SW 1271 (cell line): ENCODE results near the gene SEMA3D.
"Not testable (repeated sequence)": the region's sequence is repeated elsewhere in the genome, so short reads cannot be mapped to it uniquely, and the experiment has no call there.

Experiments used
- DNase-seq, 2 experiments: peaks; one replicate each; lab custom pipeline; 2025; lab: John Stamatoyannopoulos, UW

The SEMA3D gene

DNA sequence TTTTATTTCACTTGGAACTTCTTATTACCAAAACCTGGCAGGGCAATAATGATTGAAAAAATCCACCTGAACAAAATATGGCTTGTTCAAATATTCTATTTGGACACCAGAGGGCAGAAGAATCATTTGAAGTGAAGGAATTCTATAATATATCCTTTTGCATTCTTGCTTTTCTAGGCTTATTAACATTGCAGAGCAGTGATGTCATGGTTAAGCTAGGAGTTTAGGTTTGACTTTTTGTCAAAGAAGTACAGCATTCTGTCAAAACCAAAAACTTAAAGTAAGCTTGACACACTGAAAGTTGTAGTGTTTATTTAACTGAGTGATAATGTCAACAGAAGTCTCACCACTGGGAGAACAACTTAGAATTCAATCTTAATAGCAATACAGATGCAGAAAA, 156.0 kb downstream of the SEMA3D start:
- DNase-seq = peak; percentile 14 to 56

DNA sequence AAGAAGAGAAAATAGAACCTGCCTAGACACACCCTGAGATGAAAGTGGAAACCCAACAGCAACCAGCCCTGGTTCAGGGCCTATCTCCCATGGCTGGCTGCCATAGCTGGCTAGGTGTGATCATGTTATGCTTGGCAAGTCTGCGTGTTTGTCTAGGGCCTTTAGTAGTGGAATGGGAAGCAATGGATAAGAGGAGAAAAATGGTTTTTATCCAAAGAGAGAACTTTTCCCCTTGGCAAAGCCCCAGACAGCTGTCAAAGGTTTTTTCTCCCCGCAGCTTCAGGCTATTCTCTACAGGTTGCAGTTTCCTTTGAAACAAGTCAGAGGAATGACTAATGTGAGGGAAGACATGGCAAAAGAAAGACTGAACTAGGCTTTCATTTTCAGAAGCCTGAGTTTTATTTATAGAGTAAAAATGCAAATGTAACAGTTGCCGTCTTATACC, 161.5 kb downstream of the SEMA3D start:
- no peak for DNase-seq

DNA sequence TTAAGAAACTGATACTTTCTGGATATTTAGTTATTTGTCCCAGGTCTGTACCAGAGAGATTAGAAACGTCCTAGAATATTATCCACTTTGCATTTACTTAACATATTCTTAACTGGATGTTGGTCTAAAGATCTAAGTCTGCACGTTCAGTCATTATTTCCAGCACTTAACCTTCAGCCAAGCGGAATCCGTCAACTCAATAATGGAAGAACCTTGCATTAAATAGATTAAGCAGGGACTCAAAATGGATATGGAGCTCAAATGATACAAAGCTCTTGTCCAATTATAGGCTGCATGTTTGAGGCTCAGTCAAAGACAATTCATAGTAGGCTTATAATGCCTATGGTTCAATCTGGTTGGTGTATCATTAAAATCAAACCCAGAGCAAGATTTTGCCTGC, 162.9 kb downstream of the SEMA3D start:
- DNase-seq = no peak

DNA sequence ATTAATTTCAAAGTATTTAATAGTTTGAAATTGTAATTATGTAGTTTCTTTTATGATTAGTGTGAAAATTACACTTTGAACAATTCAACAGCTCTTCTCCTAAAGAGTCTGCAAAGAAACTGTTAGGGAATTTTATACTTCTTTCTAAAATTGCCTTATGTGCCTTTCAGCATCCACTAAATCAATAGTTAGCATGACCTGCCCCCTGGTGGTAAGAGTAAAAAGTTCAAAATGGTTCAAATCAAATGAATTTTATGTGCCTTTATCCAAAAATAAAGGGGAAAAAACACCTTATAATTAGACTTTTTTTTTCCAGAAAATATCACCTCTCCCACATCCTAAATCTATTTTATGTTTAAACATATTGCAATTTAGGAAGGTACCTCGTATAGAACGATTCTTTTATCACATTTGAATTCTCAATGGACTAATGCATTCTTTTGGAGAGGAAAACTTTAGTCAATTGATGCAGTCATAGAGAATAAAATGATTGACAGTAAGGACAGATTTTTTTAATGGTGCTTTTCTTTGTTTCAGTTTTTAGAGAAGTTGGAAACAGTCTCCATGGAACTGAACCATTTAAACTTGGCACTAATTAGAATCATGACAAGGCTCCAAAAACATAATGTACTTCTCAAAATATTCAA, 163.7 kb downstream of the SEMA3D start:
- peak; percentile 38 to 42 for DNase-seq

DNA sequence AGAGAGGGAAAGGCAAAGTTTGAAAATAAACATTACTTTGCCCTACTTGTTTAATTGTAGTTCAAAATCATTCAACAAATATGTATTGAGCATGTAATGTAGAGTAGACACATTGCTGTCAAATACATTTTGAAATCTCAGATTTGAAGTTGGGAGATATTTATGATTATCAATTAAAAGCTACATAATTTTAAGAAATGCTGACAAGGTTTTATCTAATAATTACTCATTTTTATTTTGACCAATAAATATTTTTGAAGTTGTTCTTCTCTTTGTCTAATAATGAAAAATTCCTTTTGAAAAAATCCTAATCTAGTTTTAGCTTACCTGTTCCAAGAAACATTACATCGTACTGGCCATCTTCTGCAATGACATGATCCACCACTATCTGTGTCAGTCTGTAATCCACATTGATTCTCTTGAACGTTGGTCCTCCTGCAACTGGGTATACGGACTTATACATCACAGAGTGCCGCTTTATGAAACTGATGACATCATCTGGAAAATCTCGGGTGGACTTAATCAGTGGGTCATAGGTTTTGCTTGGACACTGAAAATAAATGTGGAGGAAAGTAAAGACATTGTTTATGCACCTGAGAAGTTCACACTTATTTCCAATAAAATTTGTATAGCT, 164.7 kb downstream of the SEMA3D start:
- DNase-seq = no peak

DNA sequence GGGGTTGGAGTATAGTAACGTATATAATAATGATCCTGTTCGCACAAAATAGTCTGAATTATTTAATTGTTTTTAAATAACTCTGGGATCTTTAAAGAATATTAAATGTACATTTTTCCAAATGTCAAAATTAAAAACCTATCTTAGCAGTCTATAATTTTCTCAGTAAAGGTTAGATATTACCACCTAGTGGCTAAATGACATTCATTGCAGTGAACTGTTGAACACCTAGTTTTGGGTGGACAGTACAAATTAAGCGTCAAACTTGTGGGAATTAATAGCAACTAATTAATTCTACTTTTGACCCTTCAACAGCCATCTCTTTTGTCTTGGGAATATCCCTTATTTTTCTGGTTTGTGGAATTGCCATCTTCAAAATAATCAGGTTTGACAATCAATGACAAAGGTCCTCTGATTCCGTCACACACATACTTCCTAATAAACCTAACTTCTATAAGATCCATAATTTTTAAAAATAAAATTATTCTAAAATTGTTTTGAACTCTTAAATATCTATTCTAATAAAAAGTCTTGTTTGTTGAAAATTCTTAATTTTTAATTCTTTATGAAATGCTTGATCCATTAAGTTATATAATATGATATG, 165.7 kb downstream of the SEMA3D start:
- DNase-seq = peak in 1 of 2 experiments; percentile 35

DNA sequence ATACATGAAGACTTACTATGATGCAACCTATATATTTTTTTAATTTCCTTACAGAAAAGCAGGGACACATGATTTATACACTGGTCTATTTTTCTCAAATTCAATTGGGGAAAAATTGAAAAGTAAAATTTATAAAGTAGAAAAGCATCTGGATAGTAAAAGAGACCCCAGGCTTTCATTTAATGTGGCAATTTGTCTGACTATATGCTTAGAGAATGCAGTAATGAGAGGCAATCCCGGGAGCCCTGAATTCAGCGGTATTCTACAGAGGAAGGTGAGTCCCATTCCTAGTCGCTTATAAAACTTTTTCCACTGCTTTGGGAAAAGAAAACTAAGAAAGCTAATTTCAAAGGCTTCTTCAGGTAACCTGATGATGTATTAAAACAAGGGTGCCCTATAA, 167.1 kb downstream of the SEMA3D start:
- no peak for DNase-seq

DNA sequence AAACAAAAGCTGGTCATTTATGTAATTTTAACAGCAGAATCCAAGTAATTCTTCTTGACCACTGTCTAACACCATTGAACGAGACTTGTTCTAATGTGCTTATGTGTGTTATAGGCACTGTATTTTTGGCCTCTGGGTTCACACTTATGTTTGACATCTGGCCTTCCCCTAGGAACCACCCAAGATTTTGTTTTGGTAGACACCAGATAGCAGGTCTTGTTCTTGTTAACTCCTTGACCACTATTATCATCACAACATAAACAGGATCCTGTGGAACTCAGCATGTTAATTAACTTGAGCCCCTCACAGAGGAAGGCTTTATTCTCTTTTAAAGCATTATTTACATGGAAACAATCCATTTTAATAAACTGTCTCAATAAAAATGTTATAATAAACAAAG, 167.7 kb downstream of the SEMA3D start:
- DNase-seq = no peak

DNA sequence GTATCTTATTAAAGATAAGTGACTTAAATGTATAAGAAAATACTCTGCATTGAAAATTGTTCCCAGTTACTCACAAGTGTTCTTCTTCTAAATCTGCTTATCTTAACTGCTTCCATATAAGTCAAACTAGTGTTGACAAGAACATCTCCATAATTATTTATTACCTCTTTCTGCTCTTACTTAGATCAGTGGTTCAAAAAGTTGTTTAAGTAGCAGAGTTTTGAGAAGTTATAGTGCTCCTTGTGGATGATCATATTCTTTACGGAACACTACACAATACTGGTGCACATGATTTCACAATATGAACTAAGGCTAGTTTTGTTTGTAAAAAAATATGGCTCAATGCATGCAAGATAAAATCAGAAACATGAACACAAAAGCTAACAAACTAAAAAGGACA, 168.4 kb downstream of the SEMA3D start:
- DNase-seq = no peak

DNA sequence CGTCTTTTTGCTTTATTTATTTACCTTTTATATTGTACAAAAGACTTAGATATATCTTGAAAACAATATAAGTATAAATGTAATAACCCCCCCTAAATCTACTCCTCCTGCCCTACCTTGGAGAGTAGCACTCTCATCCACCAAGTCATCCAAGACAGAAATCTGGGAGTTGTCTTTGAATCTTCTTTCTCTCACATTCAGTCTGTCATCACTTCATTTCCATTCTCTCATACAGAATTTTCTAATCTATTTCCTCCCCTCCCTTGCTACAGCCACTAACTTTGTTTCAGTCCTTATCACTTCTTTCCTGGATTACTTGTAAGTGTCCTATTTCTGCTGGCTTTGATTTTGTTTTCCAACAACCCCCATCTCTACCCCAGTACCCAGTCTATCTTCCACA, 170.6 kb downstream of the SEMA3D start:
- DNase-seq = no peak

DNA sequence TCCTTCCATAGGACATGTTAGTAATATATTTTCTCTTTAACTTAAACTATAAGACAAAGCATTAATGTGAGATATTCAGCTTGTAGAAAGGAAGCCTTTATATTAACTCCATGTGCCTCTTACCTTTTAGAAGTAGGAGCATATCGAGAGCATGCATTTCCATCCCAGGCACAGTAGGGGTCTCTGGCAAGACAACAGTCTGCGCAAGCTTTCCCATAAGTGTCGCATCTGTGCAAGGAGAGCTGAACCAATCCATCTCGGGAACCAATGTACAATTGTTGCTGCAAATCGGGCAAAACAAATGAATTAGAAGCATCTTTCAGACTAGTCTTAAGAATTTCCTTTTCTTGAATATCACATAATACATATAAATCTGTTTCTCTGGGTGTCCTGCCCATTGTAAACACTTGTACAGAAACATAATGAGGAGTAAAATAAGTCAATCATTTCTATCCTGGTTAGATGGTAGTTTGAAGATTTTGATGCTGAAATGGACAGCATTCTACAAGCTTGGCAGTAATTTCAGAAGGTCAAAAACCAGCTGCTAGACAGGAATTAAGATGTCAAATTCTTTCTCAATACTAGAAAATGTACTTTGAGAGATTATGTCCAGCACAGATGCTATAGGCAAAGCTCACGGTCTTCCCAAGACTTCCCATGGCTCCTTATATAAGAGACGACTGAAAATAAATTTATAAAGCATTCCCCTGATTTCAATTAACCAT, 171.8 kb downstream of the SEMA3D start:
- DNase-seq = no peak

DNA sequence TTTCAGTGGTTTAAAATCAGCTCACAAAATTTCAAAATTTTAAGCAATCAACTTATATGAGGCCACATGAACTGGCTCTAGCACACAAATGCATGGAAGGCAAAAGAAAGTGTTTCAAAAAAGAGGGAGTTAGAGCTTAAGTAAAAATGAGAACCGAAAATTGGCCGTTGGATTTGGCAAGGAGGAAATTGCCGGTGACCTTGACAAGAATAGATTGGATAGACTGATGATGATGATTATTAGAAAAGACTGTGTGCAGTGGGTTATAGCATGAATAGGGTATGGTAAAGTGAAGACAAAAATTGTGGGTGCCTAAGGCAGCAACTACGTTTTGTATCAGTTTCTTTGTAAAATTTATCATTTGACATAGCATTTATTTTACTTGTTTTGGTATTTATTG, 175.7 kb downstream of the SEMA3D start:
- DNase-seq = no peak

DNA sequence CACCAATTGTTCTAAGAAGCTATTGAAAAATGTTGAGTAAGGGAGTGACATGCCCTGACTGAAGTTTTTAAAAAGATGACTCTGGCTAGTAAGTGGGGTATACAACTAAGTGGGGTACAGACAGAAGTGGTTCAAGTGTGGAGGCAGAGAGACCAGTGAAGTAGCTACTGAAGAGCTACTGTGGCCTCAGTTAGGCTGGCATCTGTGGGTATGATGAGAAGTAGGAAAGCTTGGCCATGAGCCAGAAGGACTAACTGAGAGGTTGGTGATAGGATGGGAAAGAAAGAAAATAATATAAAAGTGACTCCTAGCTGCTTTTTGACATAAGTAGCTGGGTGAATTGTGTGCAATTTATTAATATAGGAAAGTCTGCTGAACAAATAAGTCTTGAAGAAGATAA, 176.6 kb downstream of the SEMA3D start:
- DNase-seq = no peak

DNA sequence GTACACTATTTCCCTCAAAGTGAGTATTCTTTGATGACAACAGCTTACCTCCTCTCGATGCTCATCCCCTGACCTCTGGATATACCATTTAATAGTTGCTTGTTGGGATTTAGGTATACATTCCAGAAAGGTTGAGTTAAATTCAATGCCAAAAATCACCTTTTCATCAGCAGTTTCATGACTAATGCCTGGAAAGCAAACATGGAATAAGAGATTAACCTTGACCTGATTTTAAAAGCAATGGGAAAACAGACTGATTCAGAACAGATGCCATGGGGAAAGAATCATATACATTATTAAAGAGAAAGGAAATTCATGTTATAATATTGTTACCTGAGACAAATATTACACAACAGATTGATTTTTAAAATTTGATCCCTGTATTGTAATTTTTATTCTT, 180.1 kb downstream of the SEMA3D start:
- DNase-seq = no peak

DNA sequence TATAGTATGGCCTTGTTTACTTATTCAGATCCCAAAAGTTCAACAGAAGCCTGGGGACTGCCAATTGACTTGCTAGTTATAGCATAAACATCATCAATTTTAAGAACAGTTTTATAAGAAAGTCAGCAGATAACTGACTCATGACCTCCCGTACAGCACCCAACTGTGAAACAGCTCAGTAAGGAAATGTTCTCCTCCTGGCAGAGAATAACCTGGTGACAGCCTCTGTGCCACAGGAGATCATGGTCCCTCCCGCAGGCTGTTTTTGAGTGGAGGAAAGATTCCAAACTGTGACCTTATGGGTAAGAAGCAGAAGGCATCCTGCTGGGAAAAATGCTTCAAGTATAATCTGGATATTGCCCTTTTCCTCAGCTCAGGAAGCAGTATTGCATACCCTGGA, 182.5 kb downstream of the SEMA3D start:
- no peak for DNase-seq

DNA sequence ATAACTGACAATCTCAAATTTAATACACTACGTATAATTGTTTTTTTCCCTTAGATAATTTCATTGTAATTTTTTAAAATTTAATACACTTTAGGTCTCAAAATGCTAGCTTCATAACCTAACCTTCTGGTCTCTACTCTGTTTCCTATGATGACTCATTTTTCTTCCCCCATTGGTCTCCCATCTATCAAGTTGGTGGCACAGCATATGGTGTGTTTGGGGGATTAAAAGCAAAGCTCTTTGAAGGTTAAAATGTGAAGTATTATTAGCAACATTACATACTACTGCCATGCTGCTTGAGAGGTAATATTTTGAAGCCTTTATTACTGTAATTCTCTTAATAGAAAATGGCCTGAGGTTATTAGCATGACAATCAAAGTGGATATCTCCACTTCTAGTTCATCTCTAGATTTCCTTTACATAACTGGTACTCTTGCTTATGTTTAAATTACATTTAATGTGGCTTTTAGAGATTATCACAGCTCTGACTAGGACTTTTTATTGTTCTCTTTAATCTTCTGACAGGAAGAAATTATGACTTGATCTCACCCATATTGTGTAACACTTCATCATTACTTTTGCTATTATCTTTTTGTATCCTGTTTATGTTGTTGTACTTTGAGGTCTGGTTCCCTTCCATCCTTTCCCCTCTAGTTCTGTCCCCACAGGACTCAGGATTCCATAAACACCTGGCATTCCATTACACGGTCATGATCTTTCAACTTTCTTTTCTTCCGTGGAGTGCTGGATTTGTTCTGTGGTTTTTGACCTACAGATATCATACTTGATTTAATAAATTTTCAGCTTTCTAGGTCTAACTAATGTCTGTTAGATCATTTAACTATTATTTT, 185.1 kb downstream of the SEMA3D start:
- DNase-seq = no peak

DNA sequence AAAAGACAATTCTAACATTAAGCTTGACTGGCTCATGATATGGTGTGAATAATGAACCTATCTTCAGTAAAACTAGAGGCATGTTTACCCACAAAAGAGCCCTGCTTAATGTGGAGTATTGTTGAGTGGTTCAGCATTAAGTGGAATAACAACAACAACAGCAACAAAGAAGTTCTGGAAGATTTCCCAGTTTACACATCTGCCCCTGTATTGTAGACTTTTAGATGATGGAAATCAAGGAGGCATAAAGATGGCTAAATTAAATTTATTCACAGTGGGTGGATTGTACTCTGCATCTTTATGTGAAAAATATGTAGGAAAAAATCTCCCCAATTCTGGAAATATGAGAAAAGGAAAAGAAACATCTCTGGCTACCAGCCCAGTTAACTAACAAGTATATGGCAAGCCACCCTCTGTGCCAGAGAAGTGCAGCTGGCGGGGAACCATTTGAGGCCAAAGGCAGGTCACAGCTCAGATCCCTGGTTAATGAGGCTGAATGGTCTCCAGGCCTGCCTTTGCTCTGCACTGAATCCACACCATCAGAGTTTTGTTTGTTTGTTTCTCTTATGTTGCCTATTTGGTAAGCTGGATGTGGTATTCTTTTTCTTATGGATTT, 186.0 kb downstream of the SEMA3D start:
- no peak for DNase-seq

DNA sequence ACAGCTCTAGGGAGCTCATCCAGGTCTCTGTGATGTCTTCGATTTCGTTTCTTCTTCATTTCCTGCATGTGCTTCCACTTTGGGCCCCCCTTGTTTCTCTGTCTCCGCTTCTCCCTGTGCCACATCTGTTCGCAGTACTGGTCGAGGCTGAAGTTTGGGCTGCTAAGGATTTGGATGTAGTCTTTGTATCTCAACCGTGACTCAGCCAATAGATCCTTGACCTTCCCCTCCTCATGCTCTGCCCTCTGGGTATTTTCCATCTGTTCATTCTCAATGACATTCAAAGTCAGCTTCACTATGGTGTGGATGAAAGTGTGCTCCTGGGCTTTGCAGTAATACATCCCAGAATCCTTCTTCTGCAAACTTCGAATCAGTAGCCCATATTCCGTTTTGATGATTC, 187.4 kb downstream of the SEMA3D start:
- no peak for DNase-seq

DNA sequence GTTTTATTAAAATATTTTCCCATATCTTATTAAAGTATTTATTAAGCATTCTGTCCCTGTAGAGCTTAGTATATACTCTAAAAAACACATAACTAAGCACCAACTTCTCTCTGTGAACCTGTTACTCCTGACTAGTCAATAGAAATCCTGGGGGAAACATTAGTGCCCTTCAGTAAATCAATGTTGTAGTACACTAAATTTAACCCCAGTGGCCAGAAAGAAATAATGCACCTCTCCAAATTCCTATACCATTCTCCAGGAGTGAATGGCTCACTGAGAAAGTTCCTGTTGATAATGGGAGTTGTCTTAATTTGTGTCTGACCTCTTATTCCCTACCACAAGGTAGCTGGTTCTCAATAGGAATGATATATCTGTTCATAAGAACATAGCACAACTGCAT, 188.2 kb downstream of the SEMA3D start:
- no peak for DNase-seq

DNA sequence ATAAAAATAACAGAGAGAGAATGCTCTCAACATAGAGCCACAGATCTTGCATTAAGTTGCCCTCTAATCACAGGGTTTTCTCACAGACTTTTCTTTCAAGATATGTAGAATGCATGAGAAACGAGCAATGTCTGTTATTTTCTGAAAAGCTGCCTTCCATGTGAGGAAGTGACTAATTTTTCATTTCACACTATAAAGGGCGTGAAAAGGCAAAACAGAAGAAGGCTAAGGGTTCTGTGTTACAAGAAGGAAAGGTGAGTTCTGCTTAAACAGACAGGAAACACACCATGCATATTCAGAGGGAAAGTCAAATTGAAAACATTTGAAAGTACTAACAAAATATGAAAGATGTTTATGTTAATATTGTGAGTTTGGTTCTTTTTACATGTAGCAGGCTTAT, 189.2 kb downstream of the SEMA3D start:
- DNase-seq = no peak

DNA sequence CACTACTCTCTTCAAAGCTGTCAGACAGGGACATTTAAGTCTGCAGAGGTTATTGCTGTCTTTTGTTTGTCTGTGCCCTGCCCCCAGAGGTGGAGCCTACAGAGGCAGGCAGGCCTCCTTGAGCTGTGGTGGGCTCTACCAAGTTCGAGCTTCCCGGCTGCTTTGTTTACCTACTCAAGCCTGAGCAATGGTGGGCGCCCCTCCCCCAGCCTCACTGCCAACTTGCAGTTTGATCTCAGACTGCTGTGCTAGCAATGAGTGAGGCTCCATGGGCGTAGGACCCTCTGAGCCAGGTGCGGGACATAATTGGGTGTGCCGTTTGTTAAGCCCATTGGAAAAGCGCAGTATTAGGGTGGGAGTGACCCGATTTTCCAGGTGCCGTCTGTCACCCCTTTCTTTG, 193.9 kb downstream of the SEMA3D start:
- not testable (repeated sequence) for DNase-seq
